H9 (cell line): Measurements from ENCODE around the gene ROBO3. TPM values are rescaled to one million over a fixed set of nuclear protein-coding genes. Genes with fewer than 3 reads are reported as not detected.

Experiments used
- DNase-seq: peaks from one replicate; pipeline ENCODE4 v3.0.0-alpha.2; 2017
- H2AFZ ChIP-seq: one replicate; pipeline ENCODE4 v1.6.1; 2013; ENCODE audit warnings: mild to moderate bottlenecking, low read length, control low read depth, moderate library complexity
- H2AK5ac ChIP-seq: 2 replicates; pipeline ENCODE4 v1.6.1; 2013; ENCODE audit warnings: low read length, control low read depth, mixed read lengths; ENCODE audit not compliant: insufficient read length
- H2BK120ac ChIP-seq: one replicate; pipeline ENCODE4 v1.6.1; 2013; ENCODE audit warnings: low read depth, mild to moderate bottlenecking, low read length, control low read depth, inconsistent platforms; ENCODE audit not compliant: poor library complexity, severe bottlenecking
- H2BK12ac ChIP-seq: 2 replicates; pipeline ENCODE4 v1.6.1; 2013; ENCODE audit warnings: low read length, control low read depth, mixed read lengths, low read depth; ENCODE audit not compliant: insufficient read length
- H2BK15ac ChIP-seq: 2 replicates; pipeline ENCODE4 v1.6.1; 2013; ENCODE audit warnings: low read depth, low read length, control low read depth
- H2BK20ac ChIP-seq: one replicate; pipeline ENCODE4 v1.6.1; 2013; ENCODE audit warnings: low read depth, mild to moderate bottlenecking, low read length, control low read depth, inconsistent platforms; ENCODE audit not compliant: poor library complexity, severe bottlenecking
- H2BK5ac ChIP-seq: 2 replicates; pipeline ENCODE4 v1.6.1; 2013; ENCODE audit warnings: low read length, control low read depth, mixed read lengths; ENCODE audit not compliant: insufficient read length
- H3K14ac ChIP-seq: 2 replicates; pipeline ENCODE4 v1.6.1; 2013; ENCODE audit warnings: low read length, control low read depth; ENCODE audit not compliant: insufficient read depth
- H3K18ac ChIP-seq: 2 replicates; pipeline ENCODE4 v1.6.1; 2013; ENCODE audit warnings: low read depth, mild to moderate bottlenecking, mixed read lengths, low read length, control low read depth; ENCODE audit not compliant: insufficient read length
- H3K23ac ChIP-seq: 2 replicates; pipeline ENCODE4 v1.6.1; 2013; ENCODE audit warnings: low read length, control low read depth, mixed read lengths, low read depth; ENCODE audit not compliant: insufficient read length
- H3K23me2 ChIP-seq: 2 replicates; pipeline ENCODE4 v1.6.1; 2013; ENCODE audit warnings: low read depth, mild to moderate bottlenecking, mixed read lengths, low read length, control low read depth; ENCODE audit not compliant: insufficient read length, poor library complexity, severe bottlenecking
- H3K27ac ChIP-seq: 2 replicates; pipeline ENCODE4 v1.5.1; 2013; ENCODE audit warnings: low read length, control low read depth, mixed read lengths, low read depth; ENCODE audit not compliant: insufficient read length
- H3K27me3 ChIP-seq: 2 replicates; pipeline ENCODE4 v1.6.1; 2013; ENCODE audit warnings: low read length, control low read depth, inconsistent platforms; ENCODE audit not compliant: insufficient read depth
- H3K4ac ChIP-seq: 2 replicates; pipeline ENCODE4 v1.6.1; 2013; ENCODE audit warnings: low read depth, mild to moderate bottlenecking, control low read depth, inconsistent platforms, low read length, moderate library complexity
- H3K4me1 ChIP-seq: 2 replicates; pipeline ENCODE4 v1.6.1; 2013; ENCODE audit warnings: low read length, control low read depth, inconsistent platforms; ENCODE audit not compliant: insufficient read depth
- H3K4me2 ChIP-seq: 2 replicates; pipeline ENCODE4 v1.6.1; 2013; ENCODE audit warnings: low read length, control low read depth, mixed read lengths; ENCODE audit not compliant: insufficient read length, insufficient read depth
- H3K56ac ChIP-seq: 2 replicates; pipeline ENCODE4 v1.6.1; 2013; ENCODE audit warnings: low read depth, mild to moderate bottlenecking, mixed read lengths, low read length, control low read depth; ENCODE audit not compliant: insufficient read length
- H3K79me1 ChIP-seq: 2 replicates; pipeline ENCODE4 v1.6.1; 2013; ENCODE audit warnings: low read depth, mild to moderate bottlenecking, moderate library complexity, low read length, control low read depth, inconsistent platforms; ENCODE audit not compliant: insufficient read depth, poor library complexity, severe bottlenecking
- H3K79me2 ChIP-seq: 2 replicates; pipeline ENCODE4 v1.6.1; 2013; ENCODE audit warnings: low read length, control low read depth, inconsistent platforms; ENCODE audit not compliant: insufficient read depth
- H3K9ac ChIP-seq: 2 replicates; pipeline ENCODE4 v1.6.1; 2013; ENCODE audit warnings: low read length, control low read depth, mixed read lengths; ENCODE audit not compliant: insufficient read length; ENCODE audit errors: extremely low read depth
- H3K9me3 ChIP-seq: one replicate; pipeline ENCODE4 v1.6.1; 2013; ENCODE audit warnings: low read depth, low read length, inconsistent platforms; ENCODE audit not compliant: control insufficient read depth
- H3T11ph ChIP-seq: one replicate; pipeline ENCODE4 v1.6.1; 2013; ENCODE audit warnings: mild to moderate bottlenecking, low read length, control low read depth, inconsistent platforms
- H4K20me1 ChIP-seq: one replicate; pipeline ENCODE4 v1.6.1; 2013; ENCODE audit not compliant: control insufficient read depth, insufficient read length, insufficient read depth
- H4K5ac ChIP-seq: 2 replicates; pipeline ENCODE4 v1.6.1; 2013; ENCODE audit warnings: low read depth, mild to moderate bottlenecking, mixed read lengths, low read length, control low read depth; ENCODE audit not compliant: insufficient read length
- H4K8ac ChIP-seq: replicated peaks from 2 replicates; pipeline ENCODE4 v1.6.1; 2013; ENCODE audit warnings: low read length, control low read depth, mixed read lengths, low read depth; ENCODE audit not compliant: insufficient read length
- H4K91ac ChIP-seq: 2 replicates; pipeline ENCODE4 v1.6.1; 2013; ENCODE audit warnings: low read depth, mild to moderate bottlenecking, moderate library complexity, mixed read lengths, low read length, control low read depth; ENCODE audit not compliant: insufficient read length
- H3K27ac Mint-ChIP-seq, 3 experiments: 2 replicates in 2 of 3; 3 replicates in 1 of 3; pipeline ENCODE4 v1.8.0; 2020 to 2021; ENCODE audit warnings: mixed read lengths in 3 of 3, mild to moderate bottlenecking in 1 of 3, moderate library complexity in 1 of 3
- H3K27me3 Mint-ChIP-seq: 2 replicates; pipeline ENCODE4 v1.8.0; 2021; ENCODE audit warnings: low read depth, mild to moderate bottlenecking, moderate library complexity, mixed read lengths
- H3K36me3 Mint-ChIP-seq, 3 experiments: 2 replicates in 2 of 3; 3 replicates in 1 of 3; pipeline ENCODE4 v1.8.0; 2020 to 2021; ENCODE audit warnings: low read depth in 3 of 3, mixed read lengths in 3 of 3; ENCODE audit not compliant: insufficient read depth in 1 of 3
- H3K4me1 Mint-ChIP-seq, 2 experiments: 2 replicates each; pipeline ENCODE4 v1.8.0; 2020; ENCODE audit warnings: mixed read lengths in 2 of 2
- H3K4me3 Mint-ChIP-seq, 2 experiments: 2 replicates in 1 of 2; 3 replicates in 1 of 2; pipeline ENCODE4 v1.8.0; 2020 to 2021; ENCODE audit warnings: mild to moderate bottlenecking in 2 of 2, mixed read lengths in 2 of 2, moderate library complexity in 1 of 2
- H3K9me3 Mint-ChIP-seq, 2 experiments: 2 replicates in 1 of 2; 3 replicates in 1 of 2; pipeline ENCODE4 v1.8.0; 2020; ENCODE audit warnings: mild to moderate bottlenecking in 2 of 2, mixed read lengths in 2 of 2, moderate library complexity in 1 of 2
- WGBS: extraction: QIAGEN DNeasy Blood & Tissue Kit; methylation state at CpG from one replicate; pipeline ENCODE4 v1.1.7; 2013; ENCODE audit warnings: missing lambda C conversion rate, low lambda C conversion rate, mixed read lengths; ENCODE audit not compliant: insufficient read length; ENCODE audit errors: extremely low coverage; 5-methylcytosine and 5-hydroxymethylcytosine counted together
- total RNA-seq: library from RNA; stranded (reverse); gene quantifications from 2 replicates; pipeline ENCODE4 v1.2.1, GENCODE V29; 2021
- TF ChIP-seq, protein P1 (sequence below): fragments of 200-600 bp; sonication (generic); conservative IDR thresholded peaks from 3 replicates; pipeline ENCODE4 v1.8.0; 2021; ENCODE audit warnings: antibody characterized with exemption, mild to moderate bottlenecking

The ROBO3 gene
- total RNA-seq, 1 experiment from 2014 or later: 12.6 TPM

GRCh38 chr11:124869331-124869730 lies 4.1 kb downstream of the ROBO3 start:
- peaks cover 3% of the 10 kb centered on the region for H3K23me2 ChIP-seq
- H3K14ac ChIP-seq: no peak overlapping the region
- H3T11ph ChIP-seq: no peak overlapping the region
- DNase-seq: no peak
- Mint-ChIP-seq H3K27me3 (peaks cover 100% of the 10 kb centered on the region), H3K4me1 (peaks cover 3 to 38% of the 10 kb centered on the region in 2 experiments; a peak in 3 of 4 replicates), H3K9me3 (no peaks in the 10 kb centered on the region; a peak in 3 of 5 replicates), H3K36me3 (no peaks in the 10 kb centered on the region; a peak in 2 of 7 replicates), H3K27ac (no peak overlapping the region), H3K4me3 (peak overlapping the region in 1 of 2 experiments; percentile 67; a peak in 2 of 5 replicates)
- H2BK120ac ChIP-seq: no peak overlapping the region
- no peaks in the 10 kb centered on the region for H4K20me1 ChIP-seq
- no peaks in the 10 kb centered on the region for H3K79me1 ChIP-seq
- H2BK15ac ChIP-seq: no peak overlapping the region
- H3K4ac ChIP-seq: no peak overlapping the region
- no peak overlapping the region for H2BK12ac ChIP-seq
- H3K18ac ChIP-seq: no peak overlapping the region
- H3K23ac ChIP-seq: no peak overlapping the region
- no peaks in the 10 kb centered on the region for H3K79me2 ChIP-seq
- no peak overlapping the region for H2AK5ac ChIP-seq
- no peak overlapping the region for H2BK5ac ChIP-seq
- no peak overlapping the region for H4K5ac ChIP-seq
- H3K56ac ChIP-seq: no peak overlapping the region
- WGBS: no CpG with 5 or more reads among the region's 16 CpGs
- H3K27me3 ChIP-seq: peaks cover 76% of the 10 kb centered on the region
- H3K27ac ChIP-seq: no peak overlapping the region
- no peaks in the 10 kb centered on the region for H3K4me1 ChIP-seq
- no peak overlapping the region for H4K91ac ChIP-seq
- H2BK20ac ChIP-seq: no peak overlapping the region
- no peaks in the 10 kb centered on the region for H3K9me3 ChIP-seq
- H2AFZ ChIP-seq: no peak overlapping the region
- TF ChIP-seq, protein P1, sequence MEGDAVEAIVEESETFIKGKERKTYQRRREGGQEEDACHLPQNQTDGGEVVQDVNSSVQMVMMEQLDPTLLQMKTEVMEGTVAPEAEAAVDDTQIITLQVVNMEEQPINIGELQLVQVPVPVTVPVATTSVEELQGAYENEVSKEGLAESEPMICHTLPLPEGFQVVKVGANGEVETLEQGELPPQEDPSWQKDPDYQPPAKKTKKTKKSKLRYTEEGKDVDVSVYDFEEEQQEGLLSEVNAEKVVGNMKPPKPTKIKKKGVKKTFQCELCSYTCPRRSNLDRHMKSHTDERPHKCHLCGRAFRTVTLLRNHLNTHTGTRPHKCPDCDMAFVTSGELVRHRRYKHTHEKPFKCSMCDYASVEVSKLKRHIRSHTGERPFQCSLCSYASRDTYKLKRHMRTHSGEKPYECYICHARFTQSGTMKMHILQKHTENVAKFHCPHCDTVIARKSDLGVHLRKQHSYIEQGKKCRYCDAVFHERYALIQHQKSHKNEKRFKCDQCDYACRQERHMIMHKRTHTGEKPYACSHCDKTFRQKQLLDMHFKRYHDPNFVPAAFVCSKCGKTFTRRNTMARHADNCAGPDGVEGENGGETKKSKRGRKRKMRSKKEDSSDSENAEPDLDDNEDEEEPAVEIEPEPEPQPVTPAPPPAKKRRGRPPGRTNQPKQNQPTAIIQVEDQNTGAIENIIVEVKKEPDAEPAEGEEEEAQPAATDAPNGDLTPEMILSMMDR: no peak
- H4K8ac ChIP-seq: no peak overlapping the region
- no peak overlapping the region for H3K9ac ChIP-seq
- H3K4me2 ChIP-seq: no peak overlapping the region
